ENCODE results near the gene PARP16.

The PARP16 gene

GRCh38 chr15:65214010-65214409, 72.7 kb downstream of the PARP16 start:
- no peak for DNase-seq
- Histone ChIP-seq H3K27me3 (ENCODE audit: insufficient read depth, low read depth, severe bottlenecking) (no peaks in the 10 kb centered on the region), H3K4me3 (ENCODE audit: low read depth, low read length) (no peak overlapping the region), H3K27ac (no peak overlapping the region), H3K9me3 (ENCODE audit: severe bottlenecking) (no peaks in the 10 kb centered on the region), H3K36me3 (no peaks in the 10 kb centered on the region)
- TF ChIP-seq CTCF (IDR thresholded peaks at IDR 0.05; ENCODE audit: low read depth, low read length), result no peak

DNA sequence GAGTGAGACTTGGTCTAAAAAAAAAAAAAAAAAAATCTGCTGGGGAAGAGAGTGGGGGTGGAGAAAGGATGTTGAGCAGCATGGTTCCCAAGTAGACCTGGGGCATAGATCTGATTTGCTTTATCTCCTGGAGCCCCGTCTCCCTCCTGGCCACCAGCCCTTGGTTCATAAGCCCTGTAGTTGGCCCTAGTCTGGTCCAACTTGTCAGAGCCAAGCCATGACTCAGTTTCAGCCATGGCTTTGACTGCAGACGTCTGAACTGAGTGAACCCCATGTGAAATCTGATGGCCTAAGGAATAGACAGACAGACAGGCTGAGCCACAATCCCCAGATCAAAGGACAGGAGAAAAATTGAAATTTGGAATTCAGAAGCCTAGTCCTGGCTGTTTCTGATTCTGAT, 73.4 kb downstream of the PARP16 start:
- DNase-seq, result no peak
- Histone ChIP-seq H3K9me3 (ENCODE audit: severe bottlenecking) (no peaks in the 10 kb centered on the region), H3K4me3 (ENCODE audit: low read depth, low read length) (no peak overlapping the region), H3K27ac (no peak overlapping the region), H3K27me3 (ENCODE audit: insufficient read depth, low read depth, severe bottlenecking) (no peaks in the 10 kb centered on the region), H3K36me3 (no peaks in the 10 kb centered on the region)
- TF ChIP-seq CTCF (IDR thresholded peaks at IDR 0.05; ENCODE audit: low read depth, low read length), result no peak

DNA sequence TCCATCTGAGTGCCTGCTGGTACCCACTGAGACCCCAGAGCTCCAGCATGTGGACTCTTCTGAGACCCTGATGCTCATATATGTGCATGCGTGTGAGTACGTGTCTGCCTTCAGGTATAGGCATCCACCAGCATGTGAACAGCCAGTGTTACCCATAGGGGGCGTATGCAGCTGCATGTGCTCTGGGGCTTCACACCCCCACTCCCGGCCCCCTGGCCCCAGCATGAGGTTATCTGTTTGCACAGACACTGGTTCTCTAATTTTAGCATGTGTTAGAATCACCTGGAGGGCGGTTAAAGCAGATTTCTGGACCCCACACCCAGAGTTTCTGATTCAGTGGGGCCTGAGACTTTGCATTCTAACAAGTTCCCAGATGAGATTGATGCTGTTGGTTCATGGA, 74.6 kb downstream of the PARP16 start:
- no peak overlapping the region for H3K27ac ChIP-seq
- no peaks in the 10 kb centered on the region for H3K27me3 ChIP-seq (ENCODE audit: insufficient read depth, low read depth, severe bottlenecking)
- no peaks in the 10 kb centered on the region for H3K36me3 ChIP-seq
- DNase-seq, result peak; percentile 78
- peak; percentile 89 for TF ChIP-seq CTCF (IDR thresholded peaks at IDR 0.05; ENCODE audit: low read depth, low read length)
- no peak overlapping the region for H3K4me3 ChIP-seq (ENCODE audit: low read depth, low read length)
- H3K9me3 ChIP-seq (ENCODE audit: severe bottlenecking), result no peaks in the 10 kb centered on the region

- no peaks in the 10 kb centered on the region for H3K27me3 ChIP-seq (ENCODE audit: insufficient read depth, low read depth, severe bottlenecking)
- DNase-seq, result no peak
- H3K36me3 ChIP-seq, result no peaks in the 10 kb centered on the region
- no peak overlapping the region for H3K4me3 ChIP-seq (ENCODE audit: low read depth, low read length)
- no peaks in the 10 kb centered on the region for H3K9me3 ChIP-seq (ENCODE audit: severe bottlenecking)
- H3K27ac ChIP-seq, result no peak overlapping the region
- TF ChIP-seq CTCF (IDR thresholded peaks at IDR 0.05; ENCODE audit: low read depth, low read length), result no peak
Observed at GRCh38 chr15:65211482-65211982, 75.2 kb downstream of the PARP16 start.

- no peaks in the 10 kb centered on the region for H3K36me3 ChIP-seq
- H3K4me3 ChIP-seq (ENCODE audit: low read depth, low read length), result no peak within 1 kb of the TSS
- TF ChIP-seq CTCF (IDR thresholded peaks at IDR 0.05; ENCODE audit: low read depth, low read length), result no peak
- no peak for DNase-seq
- H3K27ac ChIP-seq, result no peak within 1 kb of the TSS
- H3K27me3 ChIP-seq (ENCODE audit: insufficient read depth, low read depth, severe bottlenecking), result no peaks in the 10 kb centered on the region
- H3K9me3 ChIP-seq (ENCODE audit: severe bottlenecking), result no peaks in the 10 kb centered on the region
Observed at GRCh38 chr15:65210770-65211481, 75.8 kb downstream of the PARP16 start, which contains the start of gene CILP. Gene CILP, minus strand, starts transcription at chr15:65211473. Its CDS starts 1,718 bp downstream, at chr15:65209755.
